PC-9 (cell line): ENCODE results near the gene CFAP70. TPM values are rescaled to one million over a fixed set of nuclear protein-coding genes. Genes with fewer than 3 reads are reported as not detected.
A peak's percentile ranks its signal among the peaks of the same experiment; 100 is the strongest.

Experiments
- BruUV-seq: library from RNA; stranded (reverse); fragments of 400-500 nt; replicated peaks from 2 replicates; lab custom pipeline; 2021; lab: Mats Ljungman, UMichigan
- CTCF ChIA-PET: fragments of 300-600 bp; sonication (Branson Sonifier 250); formaldehyde crosslinking; loops from one replicate; lab custom pipeline; 2022; ENCODE audit warnings: antibody characterized with exemption; lab: Charles Lee
- POLR2A ChIA-PET: fragments of 300-600 bp; sonication (Branson Sonifier 250); formaldehyde crosslinking; loops from one replicate; lab custom pipeline; 2022; ENCODE audit warnings: antibody characterized with exemption; ENCODE audit not compliant: unreplicated experiment; lab: Charles Lee
- DNase-seq, 2 experiments: peaks; one replicate each; pipeline versions ENCODE4 v3.0.0 to v3.0.0-alpha.2; 2015 to 2022; ENCODE audit warnings: mixed read lengths in 1 of 2
- H2AFZ ChIP-seq: fragments of 200-600 bp; sonication (generic); 2 replicates; pipeline ENCODE4 v1.8.1; 2017; ENCODE audit warnings: antibody characterized with exemption
- H3F3A ChIP-seq: fragments of 200-600 bp; sonication (generic); 2 replicates; pipeline ENCODE4 v1.8.1; 2017; ENCODE audit warnings: antibody characterized with exemption, mild to moderate bottlenecking, low read depth; ENCODE audit not compliant: insufficient read depth
- H3K27ac ChIP-seq: fragments of 200-600 bp; sonication (generic); 2 replicates; pipeline ENCODE4 v1.6.1; 2016; ENCODE audit warnings: mixed run types
- H3K27me3 ChIP-seq: fragments of 200-600 bp; sonication (generic); 2 replicates; pipeline ENCODE4 v1.6.1; 2016; ENCODE audit warnings: low read depth, mixed run types; ENCODE audit not compliant: insufficient read depth
- H3K36me3 ChIP-seq: fragments of 200-600 bp; sonication (generic); 2 replicates; pipeline ENCODE4 v1.6.1; 2016; ENCODE audit warnings: low read depth, mixed run types
- H3K4me1 ChIP-seq: fragments of 200-600 bp; sonication (generic); replicated peaks from 2 replicates; pipeline ENCODE4 v1.6.1; 2016; ENCODE audit warnings: mixed run types; ENCODE audit not compliant: insufficient read depth
- H3K4me2 ChIP-seq: fragments of 200-600 bp; sonication (generic); 2 replicates; pipeline ENCODE4 v1.6.1; 2017; ENCODE audit warnings: mixed run types
- H3K4me3 ChIP-seq: fragments of 200-600 bp; sonication (generic); 2 replicates; pipeline ENCODE4 v1.6.1; 2016; ENCODE audit warnings: mixed run types
- H3K79me2 ChIP-seq: fragments of 200-600 bp; sonication (generic); 2 replicates; pipeline ENCODE4 v1.6.1; 2017; ENCODE audit warnings: low read depth, mixed run types
- H3K9me2 ChIP-seq: fragments of 200-600 bp; sonication (generic); 2 replicates; pipeline ENCODE4 v1.8.1; 2017; ENCODE audit warnings: mild to moderate bottlenecking; ENCODE audit not compliant: insufficient read depth
- H3K9me3 ChIP-seq: fragments of 200-600 bp; sonication (generic); 2 replicates; pipeline ENCODE4 v1.8.1; 2016; ENCODE audit warnings: low read depth; ENCODE audit not compliant: insufficient read depth
- H4K20me1 ChIP-seq: fragments of 200-600 bp; sonication (generic); 2 replicates; pipeline ENCODE4 v1.8.1; 2017; ENCODE audit not compliant: insufficient read depth
- EZH2 ChIP-seq: fragments of 200-600 bp; sonication (generic); IDR thresholded peaks from 2 replicates; pipeline ENCODE4 v1.8.0; 2017; ENCODE audit warnings: antibody characterized with exemption, low read depth
- intact Hi-C: fragments of 100-400 bp; cut with micrococcal nuclease; formaldehyde crosslinking; loops from one replicate; pipeline ENCODE4 v1.10.0; 2022; ENCODE audit not compliant: unreplicated experiment
- total RNA-seq: library from RNA; stranded (reverse); gene quantifications from 2 replicates; pipeline ENCODE4 v1.2.3, GENCODE V29; 2021
- TF ChIP-seq, protein P1 (sequence below): fragments of 200-600 bp; sonication (generic); conservative IDR thresholded peaks from 2 replicates; pipeline ENCODE4 v1.6.1; 2017; ENCODE audit warnings: mixed run types, antibody characterized with exemption, mild to moderate bottlenecking, moderate library complexity

The CFAP70 gene
- total RNA-seq, 1 experiment from 2014 or later = 4.1 TPM

DNA sequence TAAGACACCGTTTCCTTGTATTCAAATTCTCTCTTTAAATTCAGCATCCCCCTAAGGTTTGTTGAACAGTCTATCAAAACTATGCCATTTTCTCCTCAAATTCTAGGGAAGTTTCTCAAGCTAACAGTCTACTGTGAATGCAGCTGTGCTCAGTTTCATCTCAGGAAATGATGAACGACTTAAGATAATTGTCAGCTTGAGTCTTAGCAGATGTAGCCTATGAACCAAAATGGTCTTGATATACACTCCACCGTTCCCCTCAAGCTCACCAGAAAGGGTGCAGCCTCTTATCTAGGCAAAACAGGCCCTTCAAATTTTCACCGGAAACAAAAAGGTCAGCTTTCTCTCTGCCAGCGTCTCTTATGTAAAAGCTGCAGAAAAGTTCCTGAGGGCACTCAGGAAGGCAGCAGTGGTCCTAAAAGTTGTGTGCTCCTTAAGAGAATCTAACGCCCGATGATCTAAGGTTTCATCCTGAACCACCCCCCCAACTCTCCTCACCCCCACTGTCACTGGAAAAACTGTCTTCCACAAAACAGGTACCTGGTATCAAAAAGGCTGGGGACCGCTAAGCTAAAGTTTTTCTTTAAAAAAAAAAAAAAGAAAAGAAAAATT, 113.7 kb downstream of the CFAP70 start:
- Histone ChIP-seq H3K27ac (no peak overlapping the region), H3K9me2 (no peaks in the 10 kb centered on the region), H3K27me3 (no peaks in the 10 kb centered on the region), H3K9me3 (no peaks in the 10 kb centered on the region), H2AFZ (no peak overlapping the region), H3K79me2 (peaks cover 54% of the 10 kb centered on the region), H3K4me3 (peak overlapping the region; percentile 95; the same call in 1 of the 2 replicates), H4K20me1 (no peaks in the 10 kb centered on the region), H3K36me3 (peaks cover 52% of the 10 kb centered on the region), H3K4me2 (peak overlapping the region; percentile 91), H3K4me1 (peaks cover 39% of the 10 kb centered on the region), H3F3A (peaks cover 49% of the 10 kb centered on the region)
- intact Hi-C loops = no loop called here
- ChIA-PET CTCF (interaction anchor here (0.5 to 0.7 kb wide), 3 partner anchors 8 to 139 kb away, joined by 3 to 15 read pairs (median 6); no protein-coding TSS in a partner anchor), POLR2A (no interaction called here)
- DNase-seq = no peak
- no peak for TF ChIP-seq EZH2
- TF ChIP-seq, protein P1, sequence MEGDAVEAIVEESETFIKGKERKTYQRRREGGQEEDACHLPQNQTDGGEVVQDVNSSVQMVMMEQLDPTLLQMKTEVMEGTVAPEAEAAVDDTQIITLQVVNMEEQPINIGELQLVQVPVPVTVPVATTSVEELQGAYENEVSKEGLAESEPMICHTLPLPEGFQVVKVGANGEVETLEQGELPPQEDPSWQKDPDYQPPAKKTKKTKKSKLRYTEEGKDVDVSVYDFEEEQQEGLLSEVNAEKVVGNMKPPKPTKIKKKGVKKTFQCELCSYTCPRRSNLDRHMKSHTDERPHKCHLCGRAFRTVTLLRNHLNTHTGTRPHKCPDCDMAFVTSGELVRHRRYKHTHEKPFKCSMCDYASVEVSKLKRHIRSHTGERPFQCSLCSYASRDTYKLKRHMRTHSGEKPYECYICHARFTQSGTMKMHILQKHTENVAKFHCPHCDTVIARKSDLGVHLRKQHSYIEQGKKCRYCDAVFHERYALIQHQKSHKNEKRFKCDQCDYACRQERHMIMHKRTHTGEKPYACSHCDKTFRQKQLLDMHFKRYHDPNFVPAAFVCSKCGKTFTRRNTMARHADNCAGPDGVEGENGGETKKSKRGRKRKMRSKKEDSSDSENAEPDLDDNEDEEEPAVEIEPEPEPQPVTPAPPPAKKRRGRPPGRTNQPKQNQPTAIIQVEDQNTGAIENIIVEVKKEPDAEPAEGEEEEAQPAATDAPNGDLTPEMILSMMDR = no peak
- no TSS peak for BruUV-seq

DNA sequence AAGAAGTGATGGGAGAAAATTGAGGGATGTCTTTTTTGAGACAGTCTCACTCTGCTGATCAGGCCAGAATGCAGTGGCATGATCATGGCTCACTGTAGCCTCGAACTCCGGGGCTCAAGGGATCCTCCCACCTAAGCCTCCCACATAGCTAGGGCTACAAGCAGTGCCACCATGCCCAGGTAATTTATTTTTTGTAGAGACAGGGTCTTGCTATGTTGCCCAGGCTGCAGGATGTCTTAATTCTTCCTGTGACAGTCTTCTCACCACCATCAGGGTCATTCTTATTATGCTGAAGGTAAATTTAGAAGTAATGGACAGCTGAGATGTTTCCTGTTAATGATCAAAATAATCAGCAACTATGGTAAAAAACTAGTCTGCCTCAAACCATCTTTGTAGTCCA, 118.8 kb downstream of the CFAP70 start:
- Histone ChIP-seq H3K9me2 (no peaks in the 10 kb centered on the region), H3K27me3 (no peaks in the 10 kb centered on the region), H4K20me1 (no peaks in the 10 kb centered on the region), H3K4me2 (no peak overlapping the region), H3K79me2 (peaks cover 17% of the 10 kb centered on the region), H2AFZ (no peak overlapping the region), H3F3A (peaks cover 19% of the 10 kb centered on the region), H3K4me3 (no peak overlapping the region), H3K27ac (no peak overlapping the region), H3K9me3 (no peaks in the 10 kb centered on the region), H3K4me1 (peaks cover 15% of the 10 kb centered on the region), H3K36me3 (peaks cover 41% of the 10 kb centered on the region)
- intact Hi-C loops = no loop called here
- BruUV-seq = no TSS peak
- DNase-seq = no peak
- POLR2A ChIA-PET = no interaction called here
- CTCF ChIA-PET = no interaction called here
- TF ChIP-seq EZH2 = no peak
- TF ChIP-seq, protein P1 = no peak

GRCh38 chr10:73238990-73239566, 119.6 kb downstream of the CFAP70 start:
- H3K4me2 ChIP-seq = no peak overlapping the region
- ChIA-PET POLR2A (no interaction called here), CTCF (no interaction called here)
- H3F3A ChIP-seq = peaks cover 21% of the 10 kb centered on the region
- no peaks in the 10 kb centered on the region for H3K27me3 ChIP-seq
- intact Hi-C loops = no loop called here
- TF ChIP-seq EZH2 = no peak
- TF ChIP-seq, protein P1 = no peak
- no peak overlapping the region for H2AFZ ChIP-seq
- H4K20me1 ChIP-seq = no peaks in the 10 kb centered on the region
- H3K4me3 ChIP-seq = no peak overlapping the region
- H3K9me2 ChIP-seq = no peaks in the 10 kb centered on the region
- DNase-seq = no peak
- H3K36me3 ChIP-seq = peaks cover 33% of the 10 kb centered on the region
- H3K9me3 ChIP-seq = no peaks in the 10 kb centered on the region
- H3K4me1 ChIP-seq = peaks cover 6% of the 10 kb centered on the region
- BruUV-seq = no TSS peak
- peaks cover 9% of the 10 kb centered on the region for H3K79me2 ChIP-seq
- H3K27ac ChIP-seq = no peak overlapping the region
